ENCODE data around the gene TEC. TPM values are rescaled to one million over a fixed set of nuclear protein-coding genes. Genes with fewer than 3 reads are reported as not detected.

TEC gene
- total and polyA plus RNA-seq, 8 donors: 0.81 to 7.0 (median 2.0) TPM

- H3K36me3 ChIP-seq: no peaks in the 10 kb centered on the region
- no peak overlapping the region for H3K4me3 ChIP-seq
- H3K4me1 ChIP-seq: no peaks in the 10 kb centered on the region
- 67 to 80% (median 77%) methylated on average over 1 of the region's 1 CpG for WGBS, 5 donors
- no peaks in the 10 kb centered on the region for H3K9me3 ChIP-seq
- no peaks in the 10 kb centered on the region for H3K27me3 ChIP-seq
- intact Hi-C loops (cut with DNase I; ENCODE audit: low total_unique reads): no loop called here
- no peak overlapping the region for H3K27ac ChIP-seq
- no peak for TF ChIP-seq CTCF (IDR thresholded peaks at IDR 0.05)
- no peak for TF ChIP-seq POLR2AphosphoS5 (IDR thresholded peaks at IDR 0.05)
- no peak for TF ChIP-seq POLR2A (IDR thresholded peaks at IDR 0.05)
- TF ChIP-seq EP300 (IDR thresholded peaks at IDR 0.05): no peak
- no peak for DNase-seq
Observed at GRCh38 chr4:48110452-48110978, 159.1 kb downstream of the TEC start.

GRCh38 chr4:48109413-48110263 is 160.0 kb downstream of the TEC start:
- H3K9me3 ChIP-seq: no peaks in the 10 kb centered on the region
- H3K27ac ChIP-seq: no peak overlapping the region
- intact Hi-C loops (cut with DNase I; ENCODE audit: low total_unique reads): no loop called here
- 52 to 62% (median 56%) methylated on average over 5 of the region's 5 CpGs for WGBS, 5 donors
- H3K4me1 ChIP-seq: no peaks in the 10 kb centered on the region
- TF ChIP-seq POLR2A (IDR thresholded peaks at IDR 0.05) (no peak), CTCF (IDR thresholded peaks at IDR 0.05) (peak in 5 of 7 experiments; percentile 3 to 50 (median 23))
- H3K36me3 ChIP-seq: no peaks in the 10 kb centered on the region
- DNase-seq: peak in 1 of 2 donors; percentile 75
- no peak overlapping the region for H3K4me3 ChIP-seq
- H3K27me3 ChIP-seq: no peaks in the 10 kb centered on the region

GRCh38 chr4:48108309-48109073 is 161.1 kb downstream of the TEC start:
- intact Hi-C loops (cut with DNase I; ENCODE audit: low total_unique reads): no loop called here
- Histone ChIP-seq H3K9me3 (no peaks in the 10 kb centered on the region), H3K4me3 (no peak overlapping the region), H3K36me3 (no peaks in the 10 kb centered on the region), H3K27me3 (no peaks in the 10 kb centered on the region), H3K4me1 (no peaks in the 10 kb centered on the region), H3K27ac (no peak overlapping the region)
- TF ChIP-seq POLR2A (IDR thresholded peaks at IDR 0.05) (no peak), CTCF (IDR thresholded peaks at IDR 0.05) (no peak), POLR2AphosphoS5 (IDR thresholded peaks at IDR 0.05) (no peak), EP300 (IDR thresholded peaks at IDR 0.05) (no peak)
- DNase-seq: no peak
- 85 to 94% (median 87%) methylated on average over 2 of the region's 2 CpGs for WGBS, 5 donors

GRCh38 chr4:48105230-48105629 is 164.4 kb downstream of the TEC start:
- WGBS, 5 donors: 35 to 96% (median 94%) methylated on average over 1 of the region's 1 CpG
- no peaks in the 10 kb centered on the region for H3K36me3 ChIP-seq

More at GRCh38 chr4:48105230-48105629, 164.4 kb downstream of the TEC start:
- no peaks in the 10 kb centered on the region for H3K4me1 ChIP-seq
- no peak overlapping the region for H3K27ac ChIP-seq
- intact Hi-C loops (cut with DNase I; ENCODE audit: low total_unique reads): no loop called here
- no peaks in the 10 kb centered on the region for H3K27me3 ChIP-seq
- H3K9me3 ChIP-seq: no peaks in the 10 kb centered on the region
- TF ChIP-seq POLR2A (IDR thresholded peaks at IDR 0.05) (no peak), CTCF (IDR thresholded peaks at IDR 0.05) (no peak), EP300 (IDR thresholded peaks at IDR 0.05) (no peak), POLR2AphosphoS5 (IDR thresholded peaks at IDR 0.05) (no peak)
- no peak overlapping the region for H3K4me3 ChIP-seq
- DNase-seq: no peak
